ENCODE measurements around the gene CCDC85B. TPM values are rescaled to one million over a fixed set of nuclear protein-coding genes. Genes with fewer than 3 reads are reported as not detected.
A peak's percentile ranks its signal among the peaks of the same experiment; 100 is the strongest.

Gene CCDC85B
- total and polyA plus RNA-seq, 2 of the 13 experiments (the other 11 are each of a cell fraction or from before 2014, with no cell fraction given): 8.2 to 19.5 TPM

DNA sequence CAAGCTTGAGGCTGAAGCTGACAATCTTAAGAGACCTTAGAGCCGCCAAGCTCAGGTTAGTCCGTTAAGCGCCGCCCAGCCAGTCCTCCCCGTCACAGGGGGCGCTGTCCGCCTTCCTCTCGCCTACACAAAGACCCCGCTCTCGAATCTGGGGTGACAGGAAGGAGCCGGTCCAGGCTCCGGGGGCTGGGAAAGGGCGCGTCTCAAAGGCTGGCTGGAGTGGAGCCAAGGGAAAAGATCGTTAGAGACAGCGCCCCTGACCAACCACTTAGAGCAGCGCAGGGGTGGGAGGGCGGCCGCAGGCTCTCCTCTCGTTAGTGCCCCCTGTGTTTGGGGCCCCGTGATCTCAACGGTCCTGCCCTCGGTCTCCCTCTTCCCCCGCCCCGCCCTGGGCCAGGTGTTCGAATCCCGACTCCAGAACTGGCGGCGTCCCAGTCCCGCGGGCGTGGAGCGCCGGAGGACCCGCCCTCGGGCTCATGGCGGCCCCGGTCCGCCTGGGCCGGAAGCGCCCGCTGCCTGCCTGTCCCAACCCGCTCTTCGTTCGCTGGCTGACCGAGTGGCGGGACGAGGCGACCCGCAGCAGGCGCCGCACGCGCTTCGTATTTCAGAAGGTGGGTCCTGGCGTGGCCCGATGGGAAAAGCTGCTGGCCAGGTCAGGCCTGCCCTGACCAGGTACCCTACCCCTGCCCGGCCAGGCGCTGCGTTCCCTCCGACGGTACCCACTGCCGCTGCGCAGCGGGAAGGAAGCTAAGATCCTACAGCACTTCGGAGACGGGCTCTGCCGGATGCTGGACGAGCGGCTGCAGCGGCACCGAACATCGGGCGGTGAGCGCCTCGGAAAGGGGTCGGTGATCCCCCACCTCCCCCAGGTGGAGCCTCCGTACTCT is 30.0 kb upstream of the CCDC85B start, which contains the start of gene MUS81 (continued):
- TF ChIP-seq, protein P1, sequence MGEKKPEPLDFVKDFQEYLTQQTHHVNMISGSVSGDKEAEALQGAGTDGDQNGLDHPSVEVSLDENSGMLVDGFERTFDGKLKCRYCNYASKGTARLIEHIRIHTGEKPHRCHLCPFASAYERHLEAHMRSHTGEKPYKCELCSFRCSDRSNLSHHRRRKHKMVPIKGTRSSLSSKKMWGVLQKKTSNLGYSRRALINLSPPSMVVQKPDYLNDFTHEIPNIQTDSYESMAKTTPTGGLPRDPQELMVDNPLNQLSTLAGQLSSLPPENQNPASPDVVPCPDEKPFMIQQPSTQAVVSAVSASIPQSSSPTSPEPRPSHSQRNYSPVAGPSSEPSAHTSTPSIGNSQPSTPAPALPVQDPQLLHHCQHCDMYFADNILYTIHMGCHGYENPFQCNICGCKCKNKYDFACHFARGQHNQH (CRISPR knock-in tag; IDR thresholded peaks at IDR 0.05): peak; percentile 50; the same call in 1 of the 2 replicates
- TF ChIP-seq ZEB1 (IDR thresholded peaks at IDR 0.05; ENCODE audit: insufficient replicate concordance, low read depth) (peak; percentile 23), MBNL3 (CRISPR knock-in tag; conservative IDR thresholded peaks at IDR 0.05) (no peak), ZNF317 (CRISPR knock-in tag; IDR thresholded peaks at IDR 0.05) (peak; percentile 75), MED1 (CRISPR knock-in tag; IDR thresholded peaks at IDR 0.05) (peak; percentile 74), ZFP36L1 (CRISPR knock-in tag; IDR thresholded peaks at IDR 0.05) (no peak; the same call in 1 of the 2 replicates), GABPB1 (CRISPR knock-in tag; IDR thresholded peaks at IDR 0.05) (peak; percentile 93), ZSCAN9 (CRISPR knock-in tag; IDR thresholded peaks at IDR 0.05; ENCODE audit: borderline replicate concordance) (peak; percentile 82; the same call in 1 of the 2 replicates), ZKSCAN8 (CRISPR knock-in tag; IDR thresholded peaks at IDR 0.05; ENCODE audit: borderline replicate concordance) (peak; percentile 47; the same call in 1 of the 2 replicates), ZNF607 (CRISPR knock-in tag; IDR thresholded peaks at IDR 0.05; ENCODE audit: borderline replicate concordance) (no peak; the same call in 1 of the 2 replicates), HDAC1 (CRISPR knock-in tag; IDR thresholded peaks at IDR 0.05) (peak; percentile 93), ZNF451 (CRISPR knock-in tag; IDR thresholded peaks at IDR 0.05) (no peak)
- TF ChIP-seq, protein P2, sequence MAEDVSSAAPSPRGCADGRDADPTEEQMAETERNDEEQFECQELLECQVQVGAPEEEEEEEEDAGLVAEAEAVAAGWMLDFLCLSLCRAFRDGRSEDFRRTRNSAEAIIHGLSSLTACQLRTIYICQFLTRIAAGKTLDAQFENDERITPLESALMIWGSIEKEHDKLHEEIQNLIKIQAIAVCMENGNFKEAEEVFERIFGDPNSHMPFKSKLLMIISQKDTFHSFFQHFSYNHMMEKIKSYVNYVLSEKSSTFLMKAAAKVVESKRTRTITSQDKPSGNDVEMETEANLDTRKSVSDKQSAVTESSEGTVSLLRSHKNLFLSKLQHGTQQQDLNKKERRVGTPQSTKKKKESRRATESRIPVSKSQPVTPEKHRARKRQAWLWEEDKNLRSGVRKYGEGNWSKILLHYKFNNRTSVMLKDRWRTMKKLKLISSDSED (CRISPR knock-in tag; IDR thresholded peaks at IDR 0.05): no peak
- TF ChIP-seq, protein P3, sequence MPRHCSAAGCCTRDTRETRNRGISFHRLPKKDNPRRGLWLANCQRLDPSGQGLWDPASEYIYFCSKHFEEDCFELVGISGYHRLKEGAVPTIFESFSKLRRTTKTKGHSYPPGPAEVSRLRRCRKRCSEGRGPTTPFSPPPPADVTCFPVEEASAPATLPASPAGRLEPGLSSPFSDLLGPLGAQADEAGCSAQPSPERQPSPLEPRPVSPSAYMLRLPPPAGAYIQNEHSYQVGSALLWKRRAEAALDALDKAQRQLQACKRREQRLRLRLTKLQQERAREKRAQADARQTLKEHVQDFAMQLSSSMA (CRISPR knock-in tag; IDR thresholded peaks at IDR 0.05): no peak
- TF ChIP-seq, protein P4, sequence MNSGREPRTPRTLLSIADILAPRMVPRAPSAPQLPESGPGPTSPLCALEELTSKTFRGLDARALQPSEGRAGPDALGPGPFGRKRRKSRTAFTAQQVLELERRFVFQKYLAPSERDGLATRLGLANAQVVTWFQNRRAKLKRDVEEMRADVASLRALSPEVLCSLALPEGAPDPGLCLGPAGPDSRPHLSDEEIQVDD (CRISPR knock-in tag; IDR thresholded peaks at IDR 0.05; ENCODE audit: borderline replicate concordance): no peak
- TF ChIP-seq, protein P5, sequence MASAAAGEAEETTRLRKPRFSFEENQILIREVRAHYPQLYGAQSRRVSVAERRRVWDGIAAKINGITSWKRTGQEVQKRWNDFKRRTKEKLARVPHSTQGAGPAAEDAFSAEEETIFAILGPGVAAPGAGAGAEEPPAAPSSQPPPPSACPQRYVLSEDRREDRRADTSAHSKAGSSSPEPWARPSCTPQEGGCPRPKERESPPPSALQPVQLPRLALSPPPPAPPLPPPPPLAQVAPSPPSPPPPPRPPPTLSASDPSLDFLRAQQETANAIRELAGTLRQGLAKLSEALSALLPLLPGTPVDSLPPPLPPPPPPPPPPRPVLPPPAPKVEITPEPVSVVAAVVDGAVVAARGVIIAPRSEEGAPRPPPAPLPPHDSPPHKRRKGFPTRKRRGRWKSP (CRISPR knock-in tag; IDR thresholded peaks at IDR 0.05): peak; percentile 74
- TF ChIP-seq, protein P6, sequence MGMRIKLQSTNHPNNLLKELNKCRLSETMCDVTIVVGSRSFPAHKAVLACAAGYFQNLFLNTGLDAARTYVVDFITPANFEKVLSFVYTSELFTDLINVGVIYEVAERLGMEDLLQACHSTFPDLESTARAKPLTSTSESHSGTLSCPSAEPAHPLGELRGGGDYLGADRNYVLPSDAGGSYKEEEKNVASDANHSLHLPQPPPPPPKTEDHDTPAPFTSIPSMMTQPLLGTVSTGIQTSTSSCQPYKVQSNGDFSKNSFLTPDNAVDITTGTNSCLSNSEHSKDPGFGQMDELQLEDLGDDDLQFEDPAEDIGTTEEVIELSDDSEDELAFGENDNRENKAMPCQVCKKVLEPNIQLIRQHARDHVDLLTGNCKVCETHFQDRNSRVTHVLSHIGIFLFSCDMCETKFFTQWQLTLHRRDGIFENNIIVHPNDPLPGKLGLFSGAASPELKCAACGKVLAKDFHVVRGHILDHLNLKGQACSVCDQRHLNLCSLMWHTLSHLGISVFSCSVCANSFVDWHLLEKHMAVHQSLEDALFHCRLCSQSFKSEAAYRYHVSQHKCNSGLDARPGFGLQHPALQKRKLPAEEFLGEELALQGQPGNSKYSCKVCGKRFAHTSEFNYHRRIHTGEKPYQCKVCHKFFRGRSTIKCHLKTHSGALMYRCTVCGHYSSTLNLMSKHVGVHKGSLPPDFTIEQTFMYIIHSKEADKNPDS (CRISPR knock-in tag; IDR thresholded peaks at IDR 0.05): no peak
- TF ChIP-seq, protein P7, sequence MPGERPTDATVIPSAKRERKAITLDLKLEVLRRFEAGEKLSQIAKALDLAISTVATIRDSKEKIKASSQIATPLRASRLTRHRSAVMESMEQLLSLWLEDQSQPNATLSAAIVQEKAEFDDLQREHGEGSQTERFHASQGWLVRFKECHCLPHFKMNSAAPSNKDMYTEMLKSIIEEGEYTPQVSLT (CRISPR knock-in tag; IDR thresholded peaks at IDR 0.05; ENCODE audit: borderline replicate concordance, low read depth): no peak
- TF ChIP-seq, protein P8, sequence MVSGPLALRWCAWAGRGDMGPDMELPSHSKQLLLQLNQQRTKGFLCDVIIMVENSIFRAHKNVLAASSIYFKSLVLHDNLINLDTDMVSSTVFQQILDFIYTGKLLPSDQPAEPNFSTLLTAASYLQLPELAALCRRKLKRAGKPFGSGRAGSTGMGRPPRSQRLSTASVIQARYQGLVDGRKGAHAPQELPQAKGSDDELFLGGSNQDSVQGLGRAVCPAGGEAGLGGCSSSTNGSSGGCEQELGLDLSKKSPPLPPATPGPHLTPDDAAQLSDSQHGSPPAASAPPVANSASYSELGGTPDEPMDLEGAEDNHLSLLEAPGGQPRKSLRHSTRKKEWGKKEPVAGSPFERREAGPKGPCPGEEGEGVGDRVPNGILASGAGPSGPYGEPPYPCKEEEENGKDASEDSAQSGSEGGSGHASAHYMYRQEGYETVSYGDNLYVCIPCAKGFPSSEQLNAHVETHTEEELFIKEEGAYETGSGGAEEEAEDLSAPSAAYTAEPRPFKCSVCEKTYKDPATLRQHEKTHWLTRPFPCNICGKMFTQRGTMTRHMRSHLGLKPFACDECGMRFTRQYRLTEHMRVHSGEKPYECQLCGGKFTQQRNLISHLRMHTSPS (CRISPR knock-in tag; IDR thresholded peaks at IDR 0.05; ENCODE audit: low read depth): no peak

Measured in HepG2 (cell line).